ENCODE results near the gene S100PBP.
"Not testable (repeated sequence)": the region's sequence is repeated elsewhere in the genome, so short reads cannot be mapped to it uniquely, and the experiment has no call there.

Gene S100PBP

GRCh38 chr1:32791881-32792280, 25.6 kb upstream of the S100PBP start:
- TF ChIP-seq CTCF (IDR thresholded peaks at IDR 0.05) = no peak
- no peak for DNase-seq (ENCODE audit: low spot score)
- H3K4me3 ChIP-seq = no peak overlapping the region
- no peak overlapping the region for H3K27ac ChIP-seq

- DNase-seq (ENCODE audit: low spot score); H3K27ac ChIP-seq; H3K4me3 ChIP-seq: not testable (repeated sequence)
Observed at GRCh38 chr1:32795763-32796162, 21.7 kb upstream of the S100PBP start.

- H3K4me3 ChIP-seq = no peak overlapping the region
- DNase-seq (ENCODE audit: low spot score) = no peak
- no peak overlapping the region for H3K27ac ChIP-seq
- no peak for TF ChIP-seq CTCF (IDR thresholded peaks at IDR 0.05)
Observed at GRCh38 chr1:32797456-32797855, 20.0 kb upstream of the S100PBP start.

- no peak overlapping the region for H3K4me3 ChIP-seq
- H3K27ac ChIP-seq = no peak overlapping the region
- no peak for TF ChIP-seq CTCF (IDR thresholded peaks at IDR 0.05)
- no peak for DNase-seq (ENCODE audit: low spot score)
Observed at GRCh38 chr1:32798191-32798590, 19.3 kb upstream of the S100PBP start.

GRCh38 chr1:32798679-32799416, 18.6 kb upstream of the S100PBP start:
- Histone ChIP-seq H3K4me3 (no peak overlapping the region), H3K27ac (no peak overlapping the region)
- DNase-seq (ENCODE audit: low spot score) = no peak
- TF ChIP-seq CTCF (IDR thresholded peaks at IDR 0.05) = no peak

- DNase-seq (ENCODE audit: low spot score) = no peak
- TF ChIP-seq CTCF (IDR thresholded peaks at IDR 0.05) = no peak
Observed at GRCh38 chr1:32801096-32801715, 16.2 kb upstream of the S100PBP start.

GRCh38 chr1:32804460-32804859, 13.0 kb upstream of the S100PBP start:
- not testable (repeated sequence) for H3K4me3 ChIP-seq; DNase-seq (ENCODE audit: low spot score); H3K27ac ChIP-seq

More at GRCh38 chr1:32801096-32801715, 16.2 kb upstream of the S100PBP start:
- no peak overlapping the region for H3K4me3 ChIP-seq
- H3K27ac ChIP-seq = no peak overlapping the region

- TF ChIP-seq CTCF (IDR thresholded peaks at IDR 0.05) = no peak
- Histone ChIP-seq H3K27ac (no peak overlapping the region), H3K4me3 (no peak overlapping the region)
- DNase-seq (ENCODE audit: low spot score) = no peak
Observed at GRCh38 chr1:32806290-32806689, 11.2 kb upstream of the S100PBP start.

Data from coronary artery (tissue), 2 donors.